Measurements from ENCODE around the gene UBN1.

GRCh38 chr16:4900036-4900435 lies 52.8 kb downstream of the UBN1 start:
- TF ChIP-seq CTCF (IDR thresholded peaks at IDR 0.05) (no peak), POLR2A (IDR thresholded peaks at IDR 0.05) (no peak), EP300 (IDR thresholded peaks at IDR 0.05) (no peak), POLR2AphosphoS5 (IDR thresholded peaks at IDR 0.05) (no peak)
